NT2/D1 (cell line): Measurements from ENCODE around the gene EPPIN.

ENCODE experiments used
- DNase-seq: peaks from one replicate; pipeline ENCODE4 v3.0.0-alpha.2; 2011; ENCODE audit warnings: low read depth, low spot score
- H3K27me3 ChIP-seq: 2 replicates; pipeline ENCODE4 v1.6.0; 2011; ENCODE audit warnings: mild to moderate bottlenecking; ENCODE audit not compliant: insufficient read length, insufficient read depth
- H3K36me3 ChIP-seq: 2 replicates; pipeline ENCODE4 v1.6.1; 2011; ENCODE audit warnings: mild to moderate bottlenecking, low read length, mixed read lengths; ENCODE audit not compliant: insufficient read depth, insufficient read length
- H3K4me1 ChIP-seq: 2 replicates; pipeline ENCODE4 v1.5.1; 2011; ENCODE audit not compliant: insufficient read depth, insufficient read length
- H3K4me3 ChIP-seq: 2 replicates; pipeline ENCODE4 v1.5.1; 2011; ENCODE audit warnings: low read depth; ENCODE audit not compliant: insufficient read length
- H3K9ac ChIP-seq: 2 replicates; pipeline ENCODE4 v1.6.0; 2011; ENCODE audit warnings: low read depth; ENCODE audit not compliant: insufficient read length
- H3K9me3 ChIP-seq: 2 replicates; pipeline ENCODE4 v1.5.1; 2011; ENCODE audit warnings: mild to moderate bottlenecking, low read length; ENCODE audit not compliant: insufficient read depth
- SUZ12 ChIP-seq: IDR thresholded peaks from 2 replicates; pipeline ENCODE4 v1.6.1; 2011; ENCODE audit not compliant: insufficient read length, insufficient read depth; ENCODE audit errors: extremely low read depth
- YY1 ChIP-seq: IDR thresholded peaks from 2 replicates; pipeline ENCODE4 v1.6.1; 2011; ENCODE audit not compliant: insufficient read length, insufficient read depth
- ZNF274 ChIP-seq: IDR thresholded peaks from 2 replicates; pipeline ENCODE4 v1.6.1; 2011; ENCODE audit warnings: mild to moderate bottlenecking, low read depth, low read length

EPPIN gene

GRCh38 chr20:45538209-45538799, 8.9 kb downstream of the EPPIN start:
- Histone ChIP-seq H3K4me3 (no peak overlapping the region), H3K4me1 (no peaks in the 10 kb centered on the region), H3K9me3 (no peaks in the 10 kb centered on the region), H3K36me3 (no peaks in the 10 kb centered on the region), H3K9ac (no peak overlapping the region), H3K27me3 (no peaks in the 10 kb centered on the region)
- TF ChIP-seq YY1 (no peak), ZNF274 (no peak), SUZ12 (no peak)
- DNase-seq, result peak; percentile 23

DNA sequence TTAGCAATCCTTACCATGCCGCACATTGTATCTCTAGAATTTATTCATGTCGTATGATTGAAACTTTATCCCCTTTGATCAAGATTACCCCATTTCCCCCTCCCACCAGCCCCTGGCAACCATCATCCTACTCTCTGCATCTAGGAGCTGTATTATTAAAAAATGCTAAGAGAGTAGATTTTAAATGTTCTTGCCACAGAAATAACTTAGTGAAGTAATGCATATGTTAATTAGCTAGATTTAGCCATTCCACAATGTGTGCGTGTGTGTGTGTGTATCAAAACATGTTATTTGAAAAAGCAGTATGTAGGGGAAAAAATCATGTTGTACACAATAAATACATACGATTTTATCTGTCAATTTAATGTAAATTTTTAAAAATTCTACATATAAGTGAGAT, 19.9 kb downstream of the EPPIN start:
- Histone ChIP-seq H3K9ac (no peak overlapping the region), H3K36me3 (no peaks in the 10 kb centered on the region), H3K4me1 (no peaks in the 10 kb centered on the region), H3K27me3 (no peaks in the 10 kb centered on the region), H3K4me3 (no peak overlapping the region), H3K9me3 (no peaks in the 10 kb centered on the region)
- DNase-seq, result no peak
- no peak for TF ChIP-seq ZNF274
- no peak for TF ChIP-seq YY1
- TF ChIP-seq SUZ12, result no peak

- H3K4me1 ChIP-seq, result no peaks in the 10 kb centered on the region
- DNase-seq, result no peak
- H3K4me3 ChIP-seq, result no peak overlapping the region
- H3K9ac ChIP-seq, result no peak overlapping the region
- TF ChIP-seq YY1 (no peak), ZNF274 (no peak), SUZ12 (no peak)
- H3K36me3 ChIP-seq, result no peaks in the 10 kb centered on the region
- no peaks in the 10 kb centered on the region for H3K9me3 ChIP-seq
- no peaks in the 10 kb centered on the region for H3K27me3 ChIP-seq
Observed at GRCh38 chr20:45523821-45524220, 23.4 kb downstream of the EPPIN start.

- no peak overlapping the region for H3K9ac ChIP-seq
- TF ChIP-seq ZNF274 (no peak), YY1 (no peak), SUZ12 (no peak)
- H3K9me3 ChIP-seq, result no peaks in the 10 kb centered on the region
- no peak overlapping the region for H3K4me3 ChIP-seq
- DNase-seq, result no peak
- H3K27me3 ChIP-seq, result no peaks in the 10 kb centered on the region
- no peaks in the 10 kb centered on the region for H3K4me1 ChIP-seq
- no peaks in the 10 kb centered on the region for H3K36me3 ChIP-seq
Observed at GRCh38 chr20:45518282-45518681, 28.9 kb downstream of the EPPIN start.

DNA sequence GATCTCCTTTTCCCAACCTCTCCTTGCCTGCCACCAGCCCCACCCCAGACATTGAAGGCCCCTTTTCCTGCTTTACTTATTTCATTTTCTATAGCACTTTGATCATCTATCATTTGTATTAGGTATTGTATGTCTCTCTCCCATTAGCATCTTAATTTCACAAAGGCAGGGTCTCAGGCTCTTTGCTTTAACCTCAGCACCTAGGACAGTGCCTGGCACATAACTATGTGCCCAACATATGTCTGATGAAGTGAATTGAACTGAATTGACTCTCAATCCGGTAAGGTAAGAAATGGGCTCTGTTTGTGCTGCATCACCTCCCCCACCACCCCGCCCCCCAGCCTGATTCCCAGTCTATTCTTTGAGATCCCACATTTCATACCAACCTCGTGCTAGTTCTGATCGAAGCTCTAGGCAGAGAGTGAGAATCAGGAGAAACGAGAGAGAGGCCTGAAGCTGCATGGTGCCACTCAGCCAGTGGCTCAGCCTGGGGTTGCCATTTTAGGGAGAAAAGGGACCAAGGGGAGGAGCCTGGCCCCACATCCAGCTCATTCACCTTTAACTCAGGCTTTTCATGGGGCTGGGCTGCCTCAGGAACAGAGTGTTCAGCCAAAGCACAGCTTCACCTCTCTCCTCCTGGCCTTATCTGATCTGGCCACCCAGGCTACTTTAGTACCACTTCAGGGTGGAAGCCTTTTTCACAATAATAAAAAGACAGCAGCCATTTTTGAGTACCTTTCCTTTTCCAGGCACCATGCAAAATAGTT, 31.9 kb downstream of the EPPIN start, which contains the start of gene SPINT3:
TSS of gene SPINT3 (minus strand) at position 476 of the 767 bp plus-strand sequence. CDS start at position 462, 14 bp downstream.
- Histone ChIP-seq H3K9ac (no peak within 1 kb of the TSS), H3K27me3 (no peaks in the 10 kb centered on the region), H3K4me3 (no peak within 1 kb of the TSS), H3K4me1 (no peaks in the 10 kb centered on the region), H3K9me3 (no peaks in the 10 kb centered on the region), H3K36me3 (no peaks in the 10 kb centered on the region)
- no peak for DNase-seq
- TF ChIP-seq ZNF274 (no peak), SUZ12 (no peak), YY1 (no peak)

GRCh38 chr20:45510242-45510862, 36.8 kb downstream of the EPPIN start:
- DNase-seq, result no peak
- H3K4me3 ChIP-seq, result no peak overlapping the region
- no peak for TF ChIP-seq SUZ12
- no peak for TF ChIP-seq YY1
- TF ChIP-seq ZNF274, result no peak
- no peaks in the 10 kb centered on the region; the same call in 1 of the 2 replicates for H3K9me3 ChIP-seq
- H3K27me3 ChIP-seq, result no peaks in the 10 kb centered on the region
- no peaks in the 10 kb centered on the region for H3K4me1 ChIP-seq
- H3K9ac ChIP-seq, result no peak overlapping the region
- no peaks in the 10 kb centered on the region for H3K36me3 ChIP-seq

GRCh38 chr20:45509091-45509490, 38.1 kb downstream of the EPPIN start:
- H3K4me3 ChIP-seq, result no peak overlapping the region
- TF ChIP-seq SUZ12 (no peak), ZNF274 (no peak), YY1 (no peak)
- H3K4me1 ChIP-seq, result no peaks in the 10 kb centered on the region
- no peak overlapping the region for H3K9ac ChIP-seq
- H3K36me3 ChIP-seq, result no peaks in the 10 kb centered on the region
- H3K27me3 ChIP-seq, result no peaks in the 10 kb centered on the region
- no peaks in the 10 kb centered on the region; the same call in 1 of the 2 replicates for H3K9me3 ChIP-seq
- DNase-seq, result no peak
